Measurements from ENCODE around the gene AHSP. TPM values are rescaled to one million over a fixed set of nuclear protein-coding genes. Genes with fewer than 3 reads are reported as not detected.
"Not testable (repeated sequence)": the region's sequence is repeated elsewhere in the genome, so short reads cannot be mapped to it uniquely, and the experiment has no call there.

The AHSP gene
- total and polyA plus RNA-seq, 2 of the 4 experiments (the other 2 are of a cell fraction), result not detected

DNA sequence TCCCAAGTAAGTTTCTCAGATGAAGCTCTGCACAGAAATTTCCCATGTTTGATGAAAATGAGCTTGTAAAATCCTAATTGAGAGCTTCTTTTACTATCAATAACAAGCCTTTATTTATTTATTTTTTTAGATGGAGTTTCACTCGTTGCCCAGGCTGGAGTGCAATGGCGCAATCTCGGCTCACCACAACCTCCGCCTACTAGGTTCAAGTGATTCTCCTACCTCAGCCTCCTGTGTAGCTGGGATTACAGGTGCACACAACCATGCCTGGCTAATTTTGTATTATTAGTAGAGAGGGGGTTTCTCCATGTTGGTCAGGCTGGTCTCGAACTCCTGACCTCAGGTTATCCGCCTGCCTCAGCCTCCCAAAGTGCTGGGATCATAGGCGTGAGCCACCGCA is 24.1 kb upstream of the AHSP start:
- H4K91ac ChIP-seq (ENCODE audit: insufficient read depth, low read depth, low read length); H3K4me1 ChIP-seq (ENCODE audit: control insufficient read depth, insufficient read depth, low read length); H2BK5ac ChIP-seq (ENCODE audit: low read depth, low read length, poor library complexity, severe bottlenecking); H2AK9ac ChIP-seq (replicated peaks; ENCODE audit: low read depth, low read length, poor library complexity); H3K27me3 ChIP-seq (ENCODE audit: control insufficient read depth, insufficient read depth, low read length); H3K27ac ChIP-seq (ENCODE audit: insufficient read depth, low read length); H3K56ac ChIP-seq (ENCODE audit: extremely low read depth, insufficient read depth, low read length); H3K4me2 ChIP-seq (ENCODE audit: low read depth, low read length); H3K4ac ChIP-seq (ENCODE audit: low read depth, low read length); CTCF ChIA-PET; H2AFZ ChIP-seq (replicated peaks; ENCODE audit: low read length, poor library complexity); H2BK15ac ChIP-seq (ENCODE audit: low read depth, low read length); H3K9me3 ChIP-seq (ENCODE audit: control insufficient read depth, insufficient read depth, low read length); H4K8ac ChIP-seq (ENCODE audit: low read depth in 2 of 2, low read length in 2 of 2); H2BK120ac ChIP-seq (ENCODE audit: low read depth, low read length); H4K5ac ChIP-seq (ENCODE audit: low read depth, low read length); H3K4me3 ChIP-seq (ENCODE audit: insufficient read depth, low read depth, low read length); H3K18ac ChIP-seq (ENCODE audit: low read depth, low read length); H2BK20ac ChIP-seq (ENCODE audit: low read depth, low read length); H3K14ac ChIP-seq (replicated peaks; ENCODE audit: low read depth, low read length); H3K9ac ChIP-seq (ENCODE audit: low read depth, low read length); DNase-seq; H3K23ac ChIP-seq (ENCODE audit: low read depth, low read length); H2AK5ac ChIP-seq (ENCODE audit: low read depth, low read length); dilution Hi-C loops (cut with HindIII; ENCODE audit: low sequenced_read_pairs, unreplicated experiment); BruUV-seq (replicated peaks); ATAC-seq (ENCODE audit: low read depth): not testable (repeated sequence)
- Histone ChIP-seq H3K9me1 (ENCODE audit: insufficient read depth, low read length) (peaks cover 17% of the 10 kb centered on the region), H3K79me1 (ENCODE audit: low read depth in 1 of 2, low read length in 2 of 2) (peaks cover 30 to 80% of the 10 kb centered on the region in 2 experiments), H3K36me3 (ENCODE audit: control insufficient read depth, insufficient read depth, low read length) (peaks cover 33% of the 10 kb centered on the region), H4K20me1 (ENCODE audit: insufficient read depth, low read length) (peaks cover 13% of the 10 kb centered on the region; the same call in 1 of the 2 replicates)
- in situ Hi-C loops (cut with MboI; ENCODE audit: low sequenced_read_pairs), result loop anchor here (10.0 to 25.0 kb wide), 2 partner anchors 59 to 209 kb away; partner anchors contain the start of gene ZNF843
- 97% methylated on average over 4 of the region's 8 CpGs; no CpG with 5 or more reads in 1 of the 2 experiments for WGBS, 2 experiments (ENCODE audit: extremely low coverage in 2 of 2, insufficient read length in 1 of 2)
- intact Hi-C loops (cut with micrococcal nuclease), result loop anchor here (10.0 kb wide), 1 partner anchor 59 kb away; the partner anchor contains the start of gene ZNF843
- POLR2A ChIA-PET (ENCODE audit: unreplicated experiment), result interaction anchor here (0.6 kb wide), 2 partner anchors 13 to 281 kb away, joined by 3 to 7 read pairs; no protein-coding TSS in a partner anchor
